WTC11 (cell line): ENCODE results near the gene OSBPL10.

ENCODE experiments used
- CREB1 ChIP-seq: sonication (generic); formaldehyde crosslinking; IDR thresholded peaks from 2 replicates; pipeline ENCODE4 v1.8.0; 2023; ENCODE audit warnings: mild to moderate bottlenecking, missing genetic modification reagents
- CTCF ChIP-seq: fragments of 200-600 bp; IDR thresholded peaks from 2 replicates; pipeline ENCODE4 v1.8.0; 2022; ENCODE audit warnings: antibody characterized with exemption
- E2F5 ChIP-seq: sonication (generic); formaldehyde crosslinking; IDR thresholded peaks from 2 replicates; pipeline ENCODE4 v1.8.1; 2022; ENCODE audit warnings: mild to moderate bottlenecking, moderate library complexity, missing genetic modification reagents
- ETV6 ChIP-seq: sonication (generic); formaldehyde crosslinking; IDR thresholded peaks from 2 replicates; pipeline ENCODE4 v1.8.1; 2022; ENCODE audit warnings: mild to moderate bottlenecking, missing genetic modification reagents
- FOXP1 ChIP-seq: sonication (generic); formaldehyde crosslinking; IDR thresholded peaks from 2 replicates; pipeline ENCODE4 v1.8.0; 2022; ENCODE audit warnings: missing genetic modification reagents, mild to moderate bottlenecking, moderate library complexity, borderline replicate concordance
- JUN ChIP-seq: sonication (generic); formaldehyde crosslinking; IDR thresholded peaks from 2 replicates; pipeline ENCODE4 v1.8.0; 2023; ENCODE audit warnings: mild to moderate bottlenecking, missing genetic modification reagents
- PRDM15 ChIP-seq: sonication (generic); formaldehyde crosslinking; IDR thresholded peaks from 2 replicates; pipeline ENCODE4 v1.8.0; 2022; ENCODE audit warnings: missing genetic modification reagents
- TEAD4 ChIP-seq: sonication (generic); formaldehyde crosslinking; IDR thresholded peaks from 2 replicates; pipeline ENCODE4 v1.8.0; 2022; ENCODE audit warnings: mild to moderate bottlenecking, missing genetic modification reagents
- USF2 ChIP-seq: sonication (generic); formaldehyde crosslinking; IDR thresholded peaks from 2 replicates; pipeline ENCODE4 v1.8.1; 2023; ENCODE audit warnings: mild to moderate bottlenecking, missing genetic modification reagents, moderate library complexity
- ZNF263 ChIP-seq: sonication (generic); formaldehyde crosslinking; IDR thresholded peaks from 2 replicates; pipeline ENCODE4 v1.8.1; 2022; ENCODE audit warnings: low read depth, mild to moderate bottlenecking, moderate library complexity, missing genetic modification reagents
- ZNF425 ChIP-seq: fragments of 250-450 bp; sonication (Bioruptor Pico); conservative IDR thresholded peaks from 2 replicates; pipeline ENCODE4 v1.9.0; 2021; ENCODE audit warnings: mild to moderate bottlenecking
- ZNF512 ChIP-seq: sonication (generic); formaldehyde crosslinking; IDR thresholded peaks from 2 replicates; pipeline ENCODE4 v1.8.1; 2022; ENCODE audit warnings: missing genetic modification reagents, borderline replicate concordance

GRCh38 chr3:31613177-31613576 lies 367.9 kb downstream of the OSBPL10 start:
- TF ChIP-seq JUN (CRISPR knock-in tag) = no peak
- TF ChIP-seq CTCF = no peak
- TF ChIP-seq E2F5 (CRISPR knock-in tag) = no peak
- no peak for TF ChIP-seq ZNF263 (CRISPR knock-in tag)
- TF ChIP-seq ZNF425 (CRISPR knock-in tag) = no peak
- no peak for TF ChIP-seq TEAD4
- no peak for TF ChIP-seq USF2 (CRISPR knock-in tag)
- no peak for TF ChIP-seq FOXP1 (CRISPR knock-in tag)
- no peak for TF ChIP-seq ETV6 (CRISPR knock-in tag)
- no peak for TF ChIP-seq ZNF512 (CRISPR knock-in tag)
- TF ChIP-seq CREB1 (CRISPR knock-in tag) = no peak
- TF ChIP-seq PRDM15 (CRISPR knock-in tag) = no peak
